ENCODE measurements around the gene YWHAE. TPM values are rescaled to one million over a fixed set of nuclear protein-coding genes. Genes with fewer than 3 reads are reported as not detected.

Gene YWHAE
- total and polyA plus RNA-seq, 8 donors: 219 to 1,151 (median 340) TPM

DNA sequence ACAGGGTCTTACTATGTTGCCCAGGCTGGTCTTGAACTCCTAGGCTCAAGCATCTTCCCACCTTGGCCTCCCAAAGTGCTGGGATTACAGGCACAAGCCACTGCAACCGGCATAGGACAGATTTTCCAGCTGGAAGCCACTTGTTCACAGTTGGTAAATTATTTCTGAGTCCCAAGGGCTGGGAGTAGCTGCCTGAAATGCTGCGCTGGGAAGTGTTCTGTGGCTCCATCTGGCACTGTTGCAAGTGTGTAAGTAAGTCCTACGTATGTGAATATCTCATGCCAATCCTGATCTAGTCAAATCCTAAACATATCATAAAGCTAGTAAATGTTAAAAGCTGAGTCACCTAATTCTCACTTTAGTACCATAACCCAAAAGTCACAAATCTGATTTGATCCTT, 48.1 kb downstream of the YWHAE start:
- intact Hi-C loops (cut with DNase I; ENCODE audit: low total_unique reads): no loop called here
- DNase-seq: no peak
- Histone ChIP-seq H3K36me3 (peaks cover 39 to 82% (median 77%) of the 10 kb centered on the region in 4 donors), H3K9me3 (no peaks in the 10 kb centered on the region), H3K4me3 (no peak overlapping the region), H3K27me3 (no peaks in the 10 kb centered on the region), H3K4me1 (peaks cover 8 to 45% (median 26%) of the 10 kb centered on the region in 4 donors), H3K27ac (no peak overlapping the region)
- TF ChIP-seq, protein P1, sequence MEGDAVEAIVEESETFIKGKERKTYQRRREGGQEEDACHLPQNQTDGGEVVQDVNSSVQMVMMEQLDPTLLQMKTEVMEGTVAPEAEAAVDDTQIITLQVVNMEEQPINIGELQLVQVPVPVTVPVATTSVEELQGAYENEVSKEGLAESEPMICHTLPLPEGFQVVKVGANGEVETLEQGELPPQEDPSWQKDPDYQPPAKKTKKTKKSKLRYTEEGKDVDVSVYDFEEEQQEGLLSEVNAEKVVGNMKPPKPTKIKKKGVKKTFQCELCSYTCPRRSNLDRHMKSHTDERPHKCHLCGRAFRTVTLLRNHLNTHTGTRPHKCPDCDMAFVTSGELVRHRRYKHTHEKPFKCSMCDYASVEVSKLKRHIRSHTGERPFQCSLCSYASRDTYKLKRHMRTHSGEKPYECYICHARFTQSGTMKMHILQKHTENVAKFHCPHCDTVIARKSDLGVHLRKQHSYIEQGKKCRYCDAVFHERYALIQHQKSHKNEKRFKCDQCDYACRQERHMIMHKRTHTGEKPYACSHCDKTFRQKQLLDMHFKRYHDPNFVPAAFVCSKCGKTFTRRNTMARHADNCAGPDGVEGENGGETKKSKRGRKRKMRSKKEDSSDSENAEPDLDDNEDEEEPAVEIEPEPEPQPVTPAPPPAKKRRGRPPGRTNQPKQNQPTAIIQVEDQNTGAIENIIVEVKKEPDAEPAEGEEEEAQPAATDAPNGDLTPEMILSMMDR (IDR thresholded peaks at IDR 0.05): no peak
- TF ChIP-seq POLR2AphosphoS5 (IDR thresholded peaks at IDR 0.05) (no peak), POLR2A (IDR thresholded peaks at IDR 0.05) (no peak), EP300 (IDR thresholded peaks at IDR 0.05) (no peak)
- 73 to 83% (median 77%) methylated on average over 3 of the region's 3 CpGs for WGBS, 5 donors

DNA sequence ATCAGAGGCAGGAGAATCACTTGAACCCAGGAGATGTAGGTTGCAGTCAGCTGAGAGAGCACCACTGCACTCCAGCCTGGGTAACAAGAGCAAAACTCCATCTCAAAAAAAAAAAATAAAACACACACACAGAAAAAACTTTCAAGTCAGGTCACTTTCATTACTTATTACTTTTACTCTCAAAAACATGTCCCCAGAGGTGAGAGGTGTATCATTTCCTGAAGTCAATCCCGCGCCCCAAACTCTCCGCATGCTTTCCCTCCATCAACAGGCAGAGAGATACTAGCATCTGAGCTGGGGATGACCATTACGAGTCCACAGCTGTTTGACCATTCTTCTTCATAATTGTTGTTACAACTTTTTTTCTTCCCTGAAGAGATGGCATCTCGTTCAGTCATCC, 48.7 kb downstream of the YWHAE start:
- no peak overlapping the region for H3K27ac ChIP-seq
- H3K27me3 ChIP-seq: no peaks in the 10 kb centered on the region
- no peak for DNase-seq
- peaks cover 8 to 52% (median 32%) of the 10 kb centered on the region in 4 donors for H3K4me1 ChIP-seq
- H3K4me3 ChIP-seq: no peak overlapping the region
- H3K9me3 ChIP-seq: no peaks in the 10 kb centered on the region
- TF ChIP-seq EP300 (IDR thresholded peaks at IDR 0.05): no peak
- no peak for TF ChIP-seq POLR2AphosphoS5 (IDR thresholded peaks at IDR 0.05)
- TF ChIP-seq, protein P1 (IDR thresholded peaks at IDR 0.05): no peak
- TF ChIP-seq POLR2A (IDR thresholded peaks at IDR 0.05): no peak
- 83 to 94% (median 90%) methylated on average over 5 of the region's 5 CpGs for WGBS, 5 donors
- H3K36me3 ChIP-seq: peaks cover 36 to 75% (median 72%) of the 10 kb centered on the region in 4 donors
- intact Hi-C loops (cut with DNase I; ENCODE audit: low total_unique reads): no loop called here

DNA sequence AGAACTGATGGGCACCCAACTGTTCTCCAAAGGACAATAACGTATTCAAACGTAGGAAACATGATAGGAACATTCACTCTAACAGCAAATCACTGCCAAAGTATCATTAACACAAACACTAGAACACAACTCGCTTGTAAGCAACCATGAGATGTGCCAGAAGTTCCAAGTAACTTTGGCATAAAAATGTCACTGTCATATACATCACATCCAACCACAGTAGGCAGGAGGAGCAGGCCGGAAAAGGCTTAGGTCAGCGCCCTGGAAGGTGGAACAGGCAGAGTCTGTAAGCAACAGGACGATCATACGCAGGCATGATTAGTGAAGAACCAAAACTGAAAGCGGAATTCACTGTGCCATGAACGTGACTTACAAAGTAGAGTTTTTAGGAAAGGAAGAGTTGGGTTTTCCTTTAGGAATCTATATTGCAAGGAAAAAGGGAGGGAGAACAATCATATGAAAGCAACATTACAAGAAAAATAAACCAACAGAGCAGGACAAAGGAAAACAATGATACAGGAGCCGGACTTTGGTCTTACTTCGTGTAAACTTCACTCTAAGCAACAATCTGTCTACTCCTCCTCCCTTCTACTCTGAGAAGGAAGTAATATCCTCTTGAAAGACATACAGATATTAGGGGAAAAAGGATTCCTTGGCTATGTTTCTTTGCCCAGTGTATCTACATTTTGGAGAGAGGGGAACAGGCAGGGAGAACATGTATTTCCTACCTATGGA, 52.3 kb downstream of the YWHAE start:
- Histone ChIP-seq H3K9me3 (no peaks in the 10 kb centered on the region), H3K4me3 (peak overlapping the region in 3 of 4 donors; percentile 2 to 33 (median 11)), H3K27me3 (no peaks in the 10 kb centered on the region), H3K27ac (peak overlapping the region; percentile 25 to 89 (median 80)), H3K4me1 (peaks cover 17 to 61% (median 39%) of the 10 kb centered on the region in 4 donors), H3K36me3 (peaks cover 28 to 78% (median 71%) of the 10 kb centered on the region in 4 donors)
- TF ChIP-seq POLR2A (IDR thresholded peaks at IDR 0.05) (no peak), POLR2AphosphoS5 (IDR thresholded peaks at IDR 0.05) (peak in 1 of 3 donors; percentile 62)
- 11 to 28% (median 22%) methylated on average over 11 of the region's 11 CpGs for WGBS, 5 donors
- intact Hi-C loops (cut with DNase I; ENCODE audit: low total_unique reads): no loop called here
- DNase-seq: peak; percentile 47 to 70

DNA sequence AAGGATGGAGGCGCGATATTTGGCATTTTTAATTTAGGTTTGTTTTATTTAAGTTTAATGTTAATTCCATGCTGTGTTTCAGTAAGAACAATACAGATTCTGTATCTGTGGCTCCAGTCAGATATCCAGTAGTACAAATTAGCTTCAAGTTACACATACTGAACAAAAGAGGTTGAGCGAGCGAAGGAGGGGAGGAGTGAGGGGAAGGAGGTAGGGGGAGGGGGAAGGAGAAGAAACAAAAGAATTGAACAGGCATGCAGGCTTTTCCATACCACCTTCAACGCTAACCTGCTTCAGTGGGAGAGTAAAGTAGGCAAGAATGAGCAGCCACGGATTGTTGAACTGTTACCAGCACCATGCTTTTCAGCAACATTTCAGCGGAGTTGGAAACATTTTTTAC, 55.5 kb downstream of the YWHAE start:
- WGBS, 5 donors: 86 to 90% (median 88%) methylated on average over 7 of the region's 7 CpGs
- Histone ChIP-seq H3K4me1 (peaks cover 17 to 45% (median 31%) of the 10 kb centered on the region in 4 donors), H3K27me3 (no peaks in the 10 kb centered on the region), H3K9me3 (no peaks in the 10 kb centered on the region), H3K4me3 (no peak overlapping the region), H3K36me3 (peaks cover 12 to 48% (median 39%) of the 10 kb centered on the region in 4 donors), H3K27ac (no peak overlapping the region)
- intact Hi-C loops (cut with DNase I; ENCODE audit: low total_unique reads): no loop called here
- TF ChIP-seq, protein P1 (IDR thresholded peaks at IDR 0.05): no peak
- no peak for TF ChIP-seq EP300 (IDR thresholded peaks at IDR 0.05)
- TF ChIP-seq POLR2A (IDR thresholded peaks at IDR 0.05): no peak
- TF ChIP-seq POLR2AphosphoS5 (IDR thresholded peaks at IDR 0.05): no peak
- DNase-seq: no peak

DNA sequence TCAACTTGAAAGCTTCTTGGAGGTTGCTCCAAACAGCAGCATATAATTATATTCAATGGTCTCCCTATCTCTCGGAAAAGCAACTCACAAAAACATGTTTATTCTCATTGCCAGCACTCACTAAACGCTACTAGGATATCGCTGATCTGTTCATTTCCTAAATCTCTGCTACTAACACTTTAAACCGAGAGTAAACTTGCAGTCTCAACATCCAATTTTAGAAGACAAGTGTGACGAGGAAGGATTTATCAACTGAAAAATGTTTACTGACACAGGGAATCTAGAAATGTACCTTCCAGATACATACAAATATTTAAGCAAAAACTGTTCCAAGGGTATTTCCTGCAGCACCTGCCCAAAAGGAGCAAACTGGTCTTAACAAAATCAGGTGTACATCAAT, 56.5 kb downstream of the YWHAE start:
- TF ChIP-seq EP300 (IDR thresholded peaks at IDR 0.05) (no peak), POLR2AphosphoS5 (IDR thresholded peaks at IDR 0.05) (no peak), POLR2A (IDR thresholded peaks at IDR 0.05) (no peak)
- TF ChIP-seq, protein P1 (IDR thresholded peaks at IDR 0.05): no peak
- H3K27me3 ChIP-seq: no peaks in the 10 kb centered on the region
- no peak overlapping the region for H3K4me3 ChIP-seq
- no peaks in the 10 kb centered on the region for H3K9me3 ChIP-seq
- no peak for DNase-seq
- H3K27ac ChIP-seq: no peak overlapping the region
- intact Hi-C loops (cut with DNase I; ENCODE audit: low total_unique reads): no loop called here
- peaks cover 12 to 39% (median 34%) of the 10 kb centered on the region in 4 donors for H3K36me3 ChIP-seq
- H3K4me1 ChIP-seq: peaks cover 11 to 38% (median 24%) of the 10 kb centered on the region in 4 donors
- WGBS, 5 donors: 80 to 91% (median 89%) methylated on average over 5 of the region's 5 CpGs

Measured in stomach (tissue), 9 donors.